ENCODE measurements around the gene ZDHHC3.

DNA sequence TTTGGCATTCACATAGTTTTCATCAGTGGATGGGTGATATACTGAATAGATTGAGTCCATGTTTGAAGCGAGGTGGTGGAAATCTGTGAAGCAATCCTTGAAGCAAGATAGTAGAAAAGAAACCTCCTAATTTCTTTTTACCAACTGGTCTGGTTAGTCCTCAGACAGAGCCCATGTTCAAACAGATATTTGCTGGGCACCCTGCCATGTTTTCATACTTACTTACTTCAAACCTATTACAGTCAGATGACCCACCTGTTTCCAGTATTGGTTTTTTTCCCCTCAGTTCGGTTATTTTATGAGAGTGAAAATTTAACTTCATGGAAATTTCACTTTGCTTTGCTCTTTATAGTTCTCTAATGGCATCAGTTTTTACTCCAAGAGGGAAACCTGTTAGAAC, 23.8 kb upstream of the ZDHHC3 start:
- TF ChIP-seq, protein P1, sequence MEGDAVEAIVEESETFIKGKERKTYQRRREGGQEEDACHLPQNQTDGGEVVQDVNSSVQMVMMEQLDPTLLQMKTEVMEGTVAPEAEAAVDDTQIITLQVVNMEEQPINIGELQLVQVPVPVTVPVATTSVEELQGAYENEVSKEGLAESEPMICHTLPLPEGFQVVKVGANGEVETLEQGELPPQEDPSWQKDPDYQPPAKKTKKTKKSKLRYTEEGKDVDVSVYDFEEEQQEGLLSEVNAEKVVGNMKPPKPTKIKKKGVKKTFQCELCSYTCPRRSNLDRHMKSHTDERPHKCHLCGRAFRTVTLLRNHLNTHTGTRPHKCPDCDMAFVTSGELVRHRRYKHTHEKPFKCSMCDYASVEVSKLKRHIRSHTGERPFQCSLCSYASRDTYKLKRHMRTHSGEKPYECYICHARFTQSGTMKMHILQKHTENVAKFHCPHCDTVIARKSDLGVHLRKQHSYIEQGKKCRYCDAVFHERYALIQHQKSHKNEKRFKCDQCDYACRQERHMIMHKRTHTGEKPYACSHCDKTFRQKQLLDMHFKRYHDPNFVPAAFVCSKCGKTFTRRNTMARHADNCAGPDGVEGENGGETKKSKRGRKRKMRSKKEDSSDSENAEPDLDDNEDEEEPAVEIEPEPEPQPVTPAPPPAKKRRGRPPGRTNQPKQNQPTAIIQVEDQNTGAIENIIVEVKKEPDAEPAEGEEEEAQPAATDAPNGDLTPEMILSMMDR (IDR thresholded peaks at IDR 0.05; ENCODE audit: poor library complexity) = no peak
- TF ChIP-seq EZH2phosphoT487 (IDR thresholded peaks at IDR 0.05; ENCODE audit: low read depth, severe bottlenecking, unreplicated experiment) (no peak), EZH2 (IDR thresholded peaks at IDR 0.05; ENCODE audit: borderline replicate concordance) (no peak)

All from hepatocyte (in vitro differentiated cells).